H9 (cell line): ENCODE data around the gene ZNF414. TPM values are rescaled to one million over a fixed set of nuclear protein-coding genes. Genes with fewer than 3 reads are reported as not detected.
A peak's percentile ranks its signal among the peaks of the same experiment; 100 is the strongest.

Experiments
- DNase-seq: peaks from one replicate; pipeline ENCODE4 v3.0.0-alpha.2; 2017
- H2AFZ ChIP-seq: one replicate; pipeline ENCODE4 v1.6.1; 2013; ENCODE audit warnings: mild to moderate bottlenecking, low read length, control low read depth, moderate library complexity
- H2AK5ac ChIP-seq: 2 replicates; pipeline ENCODE4 v1.6.1; 2013; ENCODE audit warnings: low read length, control low read depth, mixed read lengths; ENCODE audit not compliant: insufficient read length
- H2BK120ac ChIP-seq: one replicate; pipeline ENCODE4 v1.6.1; 2013; ENCODE audit warnings: low read depth, mild to moderate bottlenecking, low read length, control low read depth, inconsistent platforms; ENCODE audit not compliant: poor library complexity, severe bottlenecking
- H2BK12ac ChIP-seq: 2 replicates; pipeline ENCODE4 v1.6.1; 2013; ENCODE audit warnings: low read length, control low read depth, mixed read lengths, low read depth; ENCODE audit not compliant: insufficient read length
- H2BK15ac ChIP-seq: 2 replicates; pipeline ENCODE4 v1.6.1; 2013; ENCODE audit warnings: low read depth, low read length, control low read depth
- H2BK20ac ChIP-seq: one replicate; pipeline ENCODE4 v1.6.1; 2013; ENCODE audit warnings: low read depth, mild to moderate bottlenecking, low read length, control low read depth, inconsistent platforms; ENCODE audit not compliant: poor library complexity, severe bottlenecking
- H2BK5ac ChIP-seq: 2 replicates; pipeline ENCODE4 v1.6.1; 2013; ENCODE audit warnings: low read length, control low read depth, mixed read lengths; ENCODE audit not compliant: insufficient read length
- H3K14ac ChIP-seq: 2 replicates; pipeline ENCODE4 v1.6.1; 2013; ENCODE audit warnings: low read length, control low read depth; ENCODE audit not compliant: insufficient read depth
- H3K18ac ChIP-seq: 2 replicates; pipeline ENCODE4 v1.6.1; 2013; ENCODE audit warnings: low read depth, mild to moderate bottlenecking, mixed read lengths, low read length, control low read depth; ENCODE audit not compliant: insufficient read length
- H3K23ac ChIP-seq: 2 replicates; pipeline ENCODE4 v1.6.1; 2013; ENCODE audit warnings: low read length, control low read depth, mixed read lengths, low read depth; ENCODE audit not compliant: insufficient read length
- H3K23me2 ChIP-seq: 2 replicates; pipeline ENCODE4 v1.6.1; 2013; ENCODE audit warnings: low read depth, mild to moderate bottlenecking, mixed read lengths, low read length, control low read depth; ENCODE audit not compliant: insufficient read length, poor library complexity, severe bottlenecking
- H3K27ac ChIP-seq: 2 replicates; pipeline ENCODE4 v1.5.1; 2013; ENCODE audit warnings: low read length, control low read depth, mixed read lengths, low read depth; ENCODE audit not compliant: insufficient read length
- H3K27me3 ChIP-seq: 2 replicates; pipeline ENCODE4 v1.6.1; 2013; ENCODE audit warnings: low read length, control low read depth, inconsistent platforms; ENCODE audit not compliant: insufficient read depth
- H3K4ac ChIP-seq: 2 replicates; pipeline ENCODE4 v1.6.1; 2013; ENCODE audit warnings: low read depth, mild to moderate bottlenecking, control low read depth, inconsistent platforms, low read length, moderate library complexity
- H3K4me1 ChIP-seq: 2 replicates; pipeline ENCODE4 v1.6.1; 2013; ENCODE audit warnings: low read length, control low read depth, inconsistent platforms; ENCODE audit not compliant: insufficient read depth
- H3K4me2 ChIP-seq: 2 replicates; pipeline ENCODE4 v1.6.1; 2013; ENCODE audit warnings: low read length, control low read depth, mixed read lengths; ENCODE audit not compliant: insufficient read length, insufficient read depth
- H3K56ac ChIP-seq: 2 replicates; pipeline ENCODE4 v1.6.1; 2013; ENCODE audit warnings: low read depth, mild to moderate bottlenecking, mixed read lengths, low read length, control low read depth; ENCODE audit not compliant: insufficient read length
- H3K79me1 ChIP-seq: 2 replicates; pipeline ENCODE4 v1.6.1; 2013; ENCODE audit warnings: low read depth, mild to moderate bottlenecking, moderate library complexity, low read length, control low read depth, inconsistent platforms; ENCODE audit not compliant: insufficient read depth, poor library complexity, severe bottlenecking
- H3K79me2 ChIP-seq: 2 replicates; pipeline ENCODE4 v1.6.1; 2013; ENCODE audit warnings: low read length, control low read depth, inconsistent platforms; ENCODE audit not compliant: insufficient read depth
- H3K9ac ChIP-seq: 2 replicates; pipeline ENCODE4 v1.6.1; 2013; ENCODE audit warnings: low read length, control low read depth, mixed read lengths; ENCODE audit not compliant: insufficient read length; ENCODE audit errors: extremely low read depth
- H3K9me3 ChIP-seq: one replicate; pipeline ENCODE4 v1.6.1; 2013; ENCODE audit warnings: low read depth, low read length, inconsistent platforms; ENCODE audit not compliant: control insufficient read depth
- H3T11ph ChIP-seq: one replicate; pipeline ENCODE4 v1.6.1; 2013; ENCODE audit warnings: mild to moderate bottlenecking, low read length, control low read depth, inconsistent platforms
- H4K20me1 ChIP-seq: one replicate; pipeline ENCODE4 v1.6.1; 2013; ENCODE audit not compliant: control insufficient read depth, insufficient read length, insufficient read depth
- H4K5ac ChIP-seq: 2 replicates; pipeline ENCODE4 v1.6.1; 2013; ENCODE audit warnings: low read depth, mild to moderate bottlenecking, mixed read lengths, low read length, control low read depth; ENCODE audit not compliant: insufficient read length
- H4K8ac ChIP-seq: replicated peaks from 2 replicates; pipeline ENCODE4 v1.6.1; 2013; ENCODE audit warnings: low read length, control low read depth, mixed read lengths, low read depth; ENCODE audit not compliant: insufficient read length
- H4K91ac ChIP-seq: 2 replicates; pipeline ENCODE4 v1.6.1; 2013; ENCODE audit warnings: low read depth, mild to moderate bottlenecking, moderate library complexity, mixed read lengths, low read length, control low read depth; ENCODE audit not compliant: insufficient read length
- H3K27ac Mint-ChIP-seq, 3 experiments: 2 replicates in 2 of 3; 3 replicates in 1 of 3; pipeline ENCODE4 v1.8.0; 2020 to 2021; ENCODE audit warnings: mixed read lengths in 3 of 3, mild to moderate bottlenecking in 1 of 3, moderate library complexity in 1 of 3
- H3K27me3 Mint-ChIP-seq: 2 replicates; pipeline ENCODE4 v1.8.0; 2021; ENCODE audit warnings: low read depth, mild to moderate bottlenecking, moderate library complexity, mixed read lengths
- H3K36me3 Mint-ChIP-seq, 3 experiments: 2 replicates in 2 of 3; 3 replicates in 1 of 3; pipeline ENCODE4 v1.8.0; 2020 to 2021; ENCODE audit warnings: low read depth in 3 of 3, mixed read lengths in 3 of 3; ENCODE audit not compliant: insufficient read depth in 1 of 3
- H3K4me1 Mint-ChIP-seq, 2 experiments: 2 replicates each; pipeline ENCODE4 v1.8.0; 2020; ENCODE audit warnings: mixed read lengths in 2 of 2
- H3K4me3 Mint-ChIP-seq, 2 experiments: 2 replicates in 1 of 2; 3 replicates in 1 of 2; pipeline ENCODE4 v1.8.0; 2020 to 2021; ENCODE audit warnings: mild to moderate bottlenecking in 2 of 2, mixed read lengths in 2 of 2, moderate library complexity in 1 of 2
- H3K9me3 Mint-ChIP-seq, 2 experiments: 2 replicates in 1 of 2; 3 replicates in 1 of 2; pipeline ENCODE4 v1.8.0; 2020; ENCODE audit warnings: mild to moderate bottlenecking in 2 of 2, mixed read lengths in 2 of 2, moderate library complexity in 1 of 2
- CTCF ChIP-seq: fragments of 200-600 bp; sonication (generic); conservative IDR thresholded peaks from 3 replicates; pipeline ENCODE4 v1.8.0; 2021; ENCODE audit warnings: antibody characterized with exemption, mild to moderate bottlenecking
- WGBS: extraction: QIAGEN DNeasy Blood & Tissue Kit; methylation state at CpG from one replicate; pipeline ENCODE4 v1.1.7; 2013; ENCODE audit warnings: missing lambda C conversion rate, low lambda C conversion rate, mixed read lengths; ENCODE audit not compliant: insufficient read length; ENCODE audit errors: extremely low coverage; 5-methylcytosine and 5-hydroxymethylcytosine counted together
- total RNA-seq: library from RNA; stranded (reverse); gene quantifications from 2 replicates; pipeline ENCODE4 v1.2.1, GENCODE V29; 2021

ZNF414 gene
- total RNA-seq, 1 experiment from 2014 or later: 29.3 TPM

GRCh38 chr19:8473648-8474476, 40.1 kb downstream of the ZNF414 start:
- H3K9ac ChIP-seq: no peak overlapping the region
- DNase-seq: no peak
- no peaks in the 10 kb centered on the region for H3K23me2 ChIP-seq
- H3K27ac Mint-ChIP-seq: peak overlapping the region; percentile 14 to 45 (median 27); a peak in 3 of 7 replicates
- H3K23ac ChIP-seq: no peak overlapping the region
- H4K20me1 ChIP-seq: no peaks in the 10 kb centered on the region
- peaks cover 5% of the 10 kb centered on the region for H3K79me1 ChIP-seq
- no peaks in the 10 kb centered on the region for H3K9me3 ChIP-seq
- H4K8ac ChIP-seq: no peak overlapping the region
- H2AFZ ChIP-seq: no peak overlapping the region
- no peak overlapping the region for H3T11ph ChIP-seq
- no peak overlapping the region for H3K18ac ChIP-seq
- no CpG with 5 or more reads among the region's 6 CpGs for WGBS
- no peak overlapping the region for H2BK12ac ChIP-seq
- H3K4me3 Mint-ChIP-seq: no peak overlapping the region
- TF ChIP-seq CTCF: no peak
- H3K9me3 Mint-ChIP-seq: no peaks in the 10 kb centered on the region
- H2BK5ac ChIP-seq: no peak overlapping the region
- H4K5ac ChIP-seq: no peak overlapping the region
- H3K4me1 Mint-ChIP-seq: 0 out of 4 replicates have a peak, but pooled peaks cover 0 to 6% of the 10 kb centered on the region in 2 experiments
- H3K56ac ChIP-seq: no peak overlapping the region
- H3K4me2 ChIP-seq: no peak overlapping the region
- H3K27ac ChIP-seq: no peak overlapping the region
- no peaks in the 10 kb centered on the region; the same call in 1 of the 2 replicates for H3K27me3 Mint-ChIP-seq
- H4K91ac ChIP-seq: no peak overlapping the region
- no peaks in the 10 kb centered on the region for H3K4me1 ChIP-seq
- H2BK15ac ChIP-seq: no peak overlapping the region
- no peak overlapping the region for H2BK120ac ChIP-seq
- peaks cover 40% of the 10 kb centered on the region; the same call in 1 of the 2 replicates for H3K79me2 ChIP-seq
- peaks cover 70 to 93% (median 93%) of the 10 kb centered on the region in 3 experiments for H3K36me3 Mint-ChIP-seq
- H3K14ac ChIP-seq: no peak overlapping the region
- H3K27me3 ChIP-seq: no peaks in the 10 kb centered on the region
- no peak overlapping the region for H2BK20ac ChIP-seq
- no peak overlapping the region for H3K4ac ChIP-seq
- no peak overlapping the region for H2AK5ac ChIP-seq
